GM12891 (cell line): ENCODE results near the gene GLP2R.

Experiments
- PAX5 ChIP-seq: IDR thresholded peaks from 2 replicates; pipeline ENCODE4 v1.6.1; 2011; ENCODE audit warnings: low read length, moderate library complexity, mild to moderate bottlenecking; ENCODE audit not compliant: insufficient read depth, severe bottlenecking
- POLR2A ChIP-seq: IDR thresholded peaks from 2 replicates; pipeline ENCODE4 v1.6.1; 2011; ENCODE audit warnings: low read depth, low read length, control low read depth
- POLR2AphosphoS5 ChIP-seq: IDR thresholded peaks from 2 replicates; pipeline ENCODE4 v1.6.1; 2011; ENCODE audit warnings: low read depth, low read length, control low read depth
- POU2F2 ChIP-seq: IDR thresholded peaks from 2 replicates; pipeline ENCODE4 v1.6.1; 2011; ENCODE audit warnings: low read depth, mild to moderate bottlenecking, control low read depth, low read length, moderate library complexity
- SPI1 ChIP-seq: IDR thresholded peaks from 2 replicates; pipeline ENCODE4 v1.6.1; 2011; ENCODE audit warnings: low read depth, low read length, control low read depth
- TAF1 ChIP-seq: IDR thresholded peaks from 2 replicates; pipeline ENCODE4 v1.6.1; 2011; ENCODE audit warnings: low read depth, low read length, control low read depth

- no peak for TF ChIP-seq TAF1
- no peak for TF ChIP-seq POLR2A
- no peak for TF ChIP-seq POLR2AphosphoS5
- TF ChIP-seq PAX5, result no peak
- no peak for TF ChIP-seq POU2F2
- TF ChIP-seq SPI1, result no peak
Observed at GRCh38 chr17:9897372-9897968, 71.7 kb downstream of the GLP2R start.
